ENCODE results near the gene C1QTNF8.

C1QTNF8 gene

GRCh38 chr16:1045310-1045992, 50.6 kb downstream of the C1QTNF8 start:
- no peak for DNase-seq (ENCODE audit: low read depth in 3 of 3)

GRCh38 chr16:1044460-1045309, 51.4 kb downstream of the C1QTNF8 start:
- no peak for DNase-seq (ENCODE audit: low read depth in 3 of 3)

- DNase-seq (ENCODE audit: low read depth in 3 of 3): no peak
Observed at GRCh38 chr16:1043881-1044451, 52.1 kb downstream of the C1QTNF8 start.

- no peak for DNase-seq (ENCODE audit: low read depth in 3 of 3)
Observed at GRCh38 chr16:1042866-1043265, 53.2 kb downstream of the C1QTNF8 start.

GRCh38 chr16:1042049-1042744, 53.8 kb downstream of the C1QTNF8 start:
- DNase-seq (ENCODE audit: low read depth in 3 of 3): no peak

GRCh38 chr16:1040346-1040745, 55.7 kb downstream of the C1QTNF8 start:
- no peak for DNase-seq (ENCODE audit: low read depth in 3 of 3)

GRCh38 chr16:1039762-1040161, 56.3 kb downstream of the C1QTNF8 start:
- DNase-seq (ENCODE audit: low read depth in 3 of 3): no peak

- DNase-seq (ENCODE audit: low read depth in 3 of 3): no peak
Observed at GRCh38 chr16:1038932-1039331, 57.1 kb downstream of the C1QTNF8 start.

Data from stimulated activated CD4-positive, alpha-beta T cell treated with anti-CD3 and anti-CD28 coated beads, TNF-alpha, amount 100 ng/mL, for 24 hours (primary cell).